Hepatic stellate cell (primary cell): ENCODE data around the gene NRXN3.
"Not testable (repeated sequence)": the region's sequence is repeated elsewhere in the genome, so short reads cannot be mapped to it uniquely, and the experiment has no call there.

Source experiments
- DNase-seq: peaks from one replicate; pipeline ENCODE4 v3.0.0; 2011; ENCODE audit warnings: low spot score

NRXN3 gene

GRCh38 chr14:79732911-79733655 is 1562.9 kb downstream of the NRXN3 start:
- DNase-seq, result peak; percentile 23

- DNase-seq, result no peak
Observed at GRCh38 chr14:79734151-79734550, 1564.0 kb downstream of the NRXN3 start.

DNA sequence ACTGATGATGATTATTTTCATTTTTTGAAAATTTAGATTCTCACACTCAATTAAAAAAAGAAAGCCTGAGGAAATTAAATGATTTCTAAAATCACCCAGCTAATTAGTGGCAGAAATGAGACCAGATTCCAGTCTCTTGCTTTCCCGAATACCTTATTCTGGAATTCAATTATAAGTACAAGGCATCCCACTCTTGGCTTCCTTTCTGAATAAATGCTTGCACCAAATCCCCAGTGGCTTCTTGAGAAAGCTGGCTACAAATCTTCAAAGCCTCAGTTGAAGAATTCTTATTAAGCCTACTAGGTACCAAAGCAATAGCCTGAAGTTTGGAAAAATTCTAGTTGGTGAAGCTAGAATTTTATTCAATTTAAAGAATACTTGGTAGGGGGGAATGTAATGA is 1564.5 kb downstream of the NRXN3 start:
- no peak for DNase-seq

DNA sequence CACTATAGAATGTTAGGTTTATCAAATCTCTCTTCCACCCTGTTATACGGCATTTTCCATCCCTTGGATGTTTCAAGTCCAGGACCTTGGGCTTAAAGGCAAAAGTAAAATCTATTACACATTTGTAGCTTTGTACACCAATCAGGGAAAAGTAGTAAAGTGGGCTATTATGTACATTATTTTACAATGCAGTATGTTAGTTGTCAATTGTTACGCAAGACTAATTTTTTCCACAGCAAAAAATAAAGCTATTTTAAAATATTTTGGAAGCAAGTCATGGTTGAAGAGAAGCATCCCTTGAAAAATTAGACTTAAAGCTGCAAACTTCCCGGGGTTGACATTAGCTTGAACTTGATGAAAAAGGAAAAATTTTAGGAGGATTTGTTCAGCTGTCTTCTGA is 1564.9 kb downstream of the NRXN3 start:
- no peak for DNase-seq

GRCh38 chr14:79740066-79740601 is 1570.0 kb downstream of the NRXN3 start:
- DNase-seq, result no peak

DNA sequence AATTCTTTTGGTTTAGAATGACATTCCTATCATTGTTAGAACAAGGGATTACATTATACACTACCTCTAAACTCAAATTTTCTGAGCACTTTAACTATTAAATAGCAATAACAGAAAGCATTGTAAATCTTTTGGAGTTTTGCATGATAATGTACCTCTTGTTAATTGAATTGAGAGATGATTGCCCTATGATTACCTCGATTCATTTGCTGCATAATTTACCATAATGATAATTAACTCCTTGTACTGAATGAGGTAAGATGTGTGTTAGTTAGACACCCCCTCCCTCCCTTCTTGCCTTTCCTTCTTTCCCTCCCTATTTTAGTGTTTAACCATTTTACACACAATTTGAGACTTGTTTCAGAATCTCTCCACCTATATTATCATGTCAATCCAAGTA is 1572.0 kb downstream of the NRXN3 start:
- no peak for DNase-seq

DNA sequence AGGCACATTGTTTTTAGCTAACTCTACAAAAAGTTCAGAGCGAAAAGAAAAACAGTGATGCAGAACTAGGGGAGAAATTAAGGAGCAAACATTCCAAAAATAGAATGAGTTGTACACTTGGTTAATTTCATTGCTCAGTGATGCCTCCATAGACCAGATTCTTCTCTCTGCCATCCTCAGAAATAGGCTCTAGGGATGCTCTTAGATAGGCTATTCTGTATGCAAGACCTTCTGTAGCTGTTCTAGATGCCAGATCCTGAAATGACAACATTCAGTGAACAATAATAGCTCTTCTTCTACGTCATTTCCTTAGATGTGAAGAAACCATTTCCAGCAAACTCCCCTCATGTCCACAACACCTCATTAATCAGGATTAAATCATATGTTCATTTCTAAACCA is 1574.9 kb downstream of the NRXN3 start:
- no peak for DNase-seq

- no peak for DNase-seq
Observed at GRCh38 chr14:79749065-79749464, 1578.9 kb downstream of the NRXN3 start.

GRCh38 chr14:79758985-79759384 is 1588.8 kb downstream of the NRXN3 start:
- no peak for DNase-seq

- no peak for DNase-seq
Observed at GRCh38 chr14:79764323-79764722, 1594.2 kb downstream of the NRXN3 start.

GRCh38 chr14:79766511-79766910 is 1596.3 kb downstream of the NRXN3 start:
- DNase-seq, result no peak

DNA sequence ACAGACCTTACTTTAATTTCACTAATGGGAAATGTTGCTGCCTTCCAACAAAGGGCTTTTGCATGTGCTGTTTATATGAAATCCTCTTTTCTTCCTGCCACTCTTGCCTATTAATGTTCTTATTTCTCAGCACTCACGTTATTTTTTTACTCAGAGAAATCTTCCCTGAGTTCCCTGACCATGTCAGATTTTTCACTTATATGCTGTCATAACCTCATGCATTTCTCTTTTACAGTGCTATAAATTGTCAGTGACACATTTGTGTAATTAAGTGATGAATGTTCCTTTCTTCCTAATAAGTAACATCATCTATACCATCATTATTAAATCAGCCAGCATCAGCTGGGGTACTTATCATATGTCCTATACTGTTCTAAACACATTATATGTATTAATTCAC is 1597.1 kb downstream of the NRXN3 start:
- DNase-seq, result no peak

DNA sequence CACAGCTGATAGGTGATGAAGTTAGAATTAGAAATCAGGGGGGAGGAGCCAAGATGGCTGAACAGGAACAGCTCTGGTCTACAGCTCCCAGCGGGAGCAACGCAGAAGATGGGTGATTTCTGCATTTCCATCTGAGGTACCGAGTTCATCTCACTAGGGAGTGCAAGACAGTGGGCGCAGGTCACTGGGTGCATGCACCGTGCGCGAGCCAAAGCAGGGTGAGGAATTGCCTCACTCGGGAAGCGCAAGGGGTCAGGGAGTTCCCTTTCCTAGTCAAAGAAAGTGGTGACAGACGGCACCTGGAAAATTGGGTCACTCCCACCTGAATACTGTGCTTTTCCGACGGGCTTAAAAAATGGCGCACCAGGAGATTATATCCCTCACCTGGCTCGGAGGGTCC is 1597.5 kb downstream of the NRXN3 start:
- DNase-seq, result not testable (repeated sequence)

DNA sequence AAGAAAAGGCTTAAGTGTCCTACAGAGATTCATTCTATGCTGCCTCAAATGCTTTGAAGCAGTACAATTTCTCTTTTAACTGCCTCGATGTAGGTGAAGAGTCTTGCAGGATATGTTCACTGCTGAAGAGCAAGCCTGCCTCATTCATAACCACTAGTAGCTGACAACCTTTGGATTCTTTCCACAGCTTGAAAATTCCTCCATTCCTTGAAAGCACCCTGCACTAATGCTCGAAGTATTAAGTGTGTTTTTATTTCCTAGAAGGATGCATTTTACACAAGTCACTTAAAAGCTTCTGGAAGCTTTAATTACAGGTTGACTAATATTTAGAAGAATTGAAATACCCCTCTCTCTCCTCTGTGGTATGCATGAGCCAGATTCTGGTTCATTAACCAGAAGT is 1611.7 kb downstream of the NRXN3 start:
- DNase-seq, result no peak

GRCh38 chr14:79783041-79783440 is 1612.9 kb downstream of the NRXN3 start:
- DNase-seq, result no peak

DNA sequence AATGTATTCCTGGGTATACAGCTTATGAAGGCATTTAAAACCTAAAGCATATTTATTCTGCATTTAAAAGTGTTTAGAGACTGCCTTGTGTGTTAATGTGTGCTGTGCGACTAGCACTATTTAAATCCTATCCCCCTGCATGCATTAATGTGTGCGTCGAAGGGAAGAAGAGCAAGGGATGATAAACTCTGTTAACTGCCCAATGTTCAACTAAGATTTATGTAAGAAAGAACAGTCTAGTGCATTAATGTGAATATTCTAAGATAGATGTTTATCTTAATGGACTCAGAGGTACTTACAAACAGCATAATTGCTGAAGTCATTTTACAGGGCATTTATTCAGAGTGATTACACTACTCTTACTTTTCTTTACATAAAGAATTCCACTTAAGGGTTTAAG is 1616.3 kb downstream of the NRXN3 start:
- no peak for DNase-seq

DNA sequence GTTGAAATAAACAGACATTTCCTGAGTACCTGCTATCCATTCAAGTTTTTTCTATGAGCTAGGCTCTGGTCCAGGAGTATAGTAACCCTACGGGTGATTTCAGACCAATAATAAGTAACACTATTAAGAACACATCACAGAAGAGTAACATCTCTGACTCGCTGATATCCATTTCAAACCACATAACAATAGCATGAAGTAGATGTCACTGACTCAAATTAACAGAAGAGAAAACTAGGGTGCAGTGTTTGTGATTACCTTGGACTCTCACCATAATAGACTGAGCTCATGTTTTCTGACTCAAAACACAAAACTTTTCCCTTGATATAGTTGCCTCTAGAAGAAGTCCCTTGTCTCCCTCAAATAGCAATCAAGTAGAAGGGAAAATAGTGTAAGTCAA is 1618.2 kb downstream of the NRXN3 start:
- DNase-seq, result no peak

DNA sequence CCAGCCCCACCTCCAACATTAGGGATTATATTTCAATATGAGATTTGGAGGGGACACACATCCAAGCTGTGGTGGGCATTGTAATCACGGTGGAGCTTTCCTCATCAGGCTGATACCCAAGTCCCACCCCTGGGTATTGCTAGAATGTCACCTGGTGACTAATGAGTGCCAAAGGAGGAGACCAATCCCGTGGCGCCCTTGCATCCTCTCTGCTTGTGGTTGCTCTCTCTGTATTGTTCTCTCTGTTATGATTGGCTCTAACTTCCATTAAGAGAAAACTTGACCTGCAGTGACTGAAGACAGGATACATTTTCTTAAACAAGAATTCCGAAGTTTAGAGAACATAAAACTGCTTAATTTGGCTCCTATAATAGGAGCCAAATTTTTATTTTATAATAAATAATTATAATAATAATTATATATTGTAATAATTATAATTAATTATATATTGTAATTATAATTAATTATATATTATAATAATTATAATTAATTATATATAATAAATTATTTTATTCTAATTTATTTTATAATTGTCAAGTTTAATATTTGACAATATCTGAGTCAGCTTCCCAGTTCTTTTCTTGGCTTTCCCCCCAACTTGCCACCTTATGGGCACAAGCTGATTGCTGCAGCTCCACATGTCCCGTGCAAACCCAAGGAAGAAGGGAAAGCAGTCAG is 1621.0 kb downstream of the NRXN3 start:
- DNase-seq, result no peak

GRCh38 chr14:79802093-79802492 is 1631.9 kb downstream of the NRXN3 start:
- DNase-seq, result no peak

DNA sequence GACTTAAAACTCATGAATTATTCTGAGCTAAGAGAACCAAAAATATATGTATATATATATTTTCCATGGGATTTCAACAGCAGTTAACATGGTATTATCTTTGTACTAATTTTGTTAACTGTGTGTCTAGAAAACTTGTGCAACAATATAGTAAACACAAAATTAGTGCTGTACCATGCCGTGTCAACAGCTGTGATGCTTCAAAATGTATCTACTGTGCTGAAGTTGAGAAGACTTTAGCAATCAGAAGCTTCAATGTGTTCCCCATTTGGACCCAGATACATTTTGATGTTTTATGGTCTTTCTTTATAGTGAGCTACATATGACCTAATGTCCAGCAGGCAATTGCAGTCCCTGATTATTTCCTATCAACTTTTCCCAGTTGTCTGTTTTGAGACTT is 1635.5 kb downstream of the NRXN3 start:
- no peak for DNase-seq

DNA sequence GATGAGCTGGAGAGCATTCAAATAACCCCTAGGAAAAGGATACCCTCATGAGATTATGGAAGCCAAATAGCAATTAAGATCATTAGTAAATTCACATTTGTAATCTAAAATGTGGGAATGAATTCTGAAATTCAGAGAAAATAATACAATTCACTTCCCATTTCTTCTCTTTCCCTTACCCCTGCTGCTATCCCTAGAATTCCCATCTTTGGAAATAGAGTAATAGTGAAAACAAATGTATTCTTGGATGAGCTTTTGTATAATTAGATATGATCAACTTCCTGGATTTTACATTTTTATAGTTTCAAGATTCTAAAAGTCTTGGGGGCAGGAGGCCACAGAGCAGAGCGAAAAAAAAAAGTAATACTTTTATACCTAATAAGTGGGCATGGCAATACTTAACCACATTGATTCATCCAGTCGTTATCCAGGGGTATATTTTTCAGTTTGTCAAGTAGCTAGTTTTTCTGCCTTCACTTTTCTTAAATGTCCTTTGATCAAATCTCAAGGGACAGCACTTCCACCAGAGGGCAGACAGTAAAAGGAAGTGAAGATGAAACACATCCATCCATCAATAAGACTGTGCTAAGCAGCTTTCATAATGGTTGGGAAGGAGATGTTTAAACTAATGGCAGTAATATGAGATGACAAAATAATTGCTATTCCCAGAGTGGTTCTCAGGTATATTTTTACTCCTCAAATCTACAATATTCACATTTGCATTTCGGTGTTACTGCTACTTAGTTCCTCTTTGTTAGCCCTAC is 1639.9 kb downstream of the NRXN3 start:
- DNase-seq, result no peak

DNA sequence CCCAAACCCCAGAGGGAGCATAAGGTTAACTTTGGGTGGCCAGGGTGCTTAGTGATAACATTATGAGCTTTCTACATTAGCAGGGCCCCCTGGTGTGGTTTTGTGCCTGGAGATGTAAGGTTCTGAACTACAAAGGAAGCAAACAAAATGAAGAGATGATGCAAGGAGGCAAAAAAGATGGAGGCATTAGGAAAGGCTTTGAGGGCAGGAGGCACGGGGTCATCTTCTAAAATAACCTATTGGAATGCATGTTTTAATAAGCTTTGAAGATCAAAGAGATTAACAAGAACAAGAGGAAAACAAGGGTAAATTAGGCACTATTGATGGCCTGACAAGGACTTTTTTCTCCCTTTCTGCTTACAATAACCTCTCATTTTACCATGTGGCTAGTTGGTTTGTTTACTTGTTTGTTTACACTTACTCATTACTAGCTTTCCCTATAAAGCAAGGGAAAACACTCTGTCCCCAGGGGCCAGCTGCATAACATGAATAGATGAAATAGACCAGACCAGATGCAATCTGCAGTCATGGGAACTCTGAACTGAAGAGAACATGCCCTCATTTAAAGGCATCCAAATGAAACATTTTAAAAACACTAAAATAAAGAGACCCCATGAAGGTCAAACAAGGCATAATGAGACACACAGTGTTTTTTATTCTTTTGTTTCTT is 1650.8 kb downstream of the NRXN3 start:
- no peak for DNase-seq
